Retinal pigment epithelial cell (primary cell): Measurements from ENCODE around the gene MAP4K4.

Source experiments
- DNase-seq: peaks from one replicate; pipeline ENCODE4 v3.0.0-alpha.2; 2010; ENCODE audit warnings: low read depth
- H3K4me3 ChIP-seq: 2 replicates; pipeline ENCODE4 v1.5.1; 2011; ENCODE audit warnings: mild to moderate bottlenecking, low read length, control low read depth, moderate library complexity
- CTCF ChIP-seq: conservative IDR thresholded peaks from 2 replicates; pipeline ENCODE4 v1.5.1; 2011; ENCODE audit warnings: low read depth, low read length, control low read depth, inconsistent platforms

The MAP4K4 gene

GRCh38 chr2:101802329-101802728 is 104.8 kb downstream of the MAP4K4 start:
- TF ChIP-seq CTCF = no peak
- no peak for DNase-seq

GRCh38 chr2:101803128-101803527 is 105.6 kb downstream of the MAP4K4 start:
- DNase-seq = no peak
- TF ChIP-seq CTCF = no peak
- H3K4me3 ChIP-seq = no peak overlapping the region

More at GRCh38 chr2:101802329-101802728, 104.8 kb downstream of the MAP4K4 start:
- no peak overlapping the region for H3K4me3 ChIP-seq

GRCh38 chr2:101803945-101804696 is 106.6 kb downstream of the MAP4K4 start:
- TF ChIP-seq CTCF = no peak
- DNase-seq = no peak
- H3K4me3 ChIP-seq = no peak overlapping the region

- DNase-seq = no peak
- H3K4me3 ChIP-seq = no peak overlapping the region
- no peak for TF ChIP-seq CTCF
Measured at GRCh38 chr2:101805152-101806088, 107.9 kb downstream of the MAP4K4 start.

GRCh38 chr2:101806123-101806522 is 108.6 kb downstream of the MAP4K4 start:
- DNase-seq = no peak

GRCh38 chr2:101806701-101807100 is 109.2 kb downstream of the MAP4K4 start:
- H3K4me3 ChIP-seq = no peak overlapping the region
- no peak for TF ChIP-seq CTCF

More at GRCh38 chr2:101806123-101806522, 108.6 kb downstream of the MAP4K4 start:
- H3K4me3 ChIP-seq = no peak overlapping the region
- no peak for TF ChIP-seq CTCF

More at GRCh38 chr2:101806701-101807100, 109.2 kb downstream of the MAP4K4 start:
- DNase-seq = no peak
